HG03196 (cell line): ENCODE data around the gene SUGCT.

Experiments
- ATAC-seq: cut with Tn5 transposase; IDR thresholded peaks from one replicate; pipeline ENCODE4 v1.9.1; 2021; ENCODE audit not compliant: unreplicated experiment

Gene SUGCT

DNA sequence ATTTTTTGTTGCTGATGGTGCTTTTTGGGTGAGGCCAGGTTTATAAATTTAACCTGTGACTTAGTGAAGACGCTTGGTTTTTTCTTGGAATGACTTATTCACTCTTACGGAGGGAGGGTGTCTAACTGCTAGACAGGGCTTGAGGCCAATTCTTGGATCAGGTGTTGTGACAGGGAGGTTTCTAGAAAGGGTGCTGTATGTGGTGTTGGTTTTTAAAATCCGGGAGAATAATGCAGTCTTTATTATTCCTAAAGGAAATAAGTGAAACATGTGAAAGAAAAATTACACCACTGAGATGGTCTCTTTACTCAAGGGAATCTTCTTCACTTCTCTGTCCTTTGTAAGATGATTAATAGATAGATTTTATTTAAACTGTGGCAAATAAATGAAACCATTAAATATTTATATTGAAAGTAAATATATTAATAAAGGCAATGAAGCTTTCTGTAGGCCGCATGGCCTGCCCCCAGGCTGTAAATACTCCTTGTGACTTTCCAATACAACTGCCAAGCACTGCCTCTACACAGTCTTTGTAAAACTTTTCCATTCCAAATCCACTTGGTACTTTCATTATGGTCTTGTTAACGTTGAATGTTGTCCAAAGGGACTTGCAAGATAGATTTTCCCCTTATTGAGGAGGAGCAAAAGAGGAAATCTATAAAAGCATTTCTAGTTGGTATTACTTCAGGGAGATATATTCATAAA, 323.1 kb downstream of the SUGCT start:
- no peak for ATAC-seq

DNA sequence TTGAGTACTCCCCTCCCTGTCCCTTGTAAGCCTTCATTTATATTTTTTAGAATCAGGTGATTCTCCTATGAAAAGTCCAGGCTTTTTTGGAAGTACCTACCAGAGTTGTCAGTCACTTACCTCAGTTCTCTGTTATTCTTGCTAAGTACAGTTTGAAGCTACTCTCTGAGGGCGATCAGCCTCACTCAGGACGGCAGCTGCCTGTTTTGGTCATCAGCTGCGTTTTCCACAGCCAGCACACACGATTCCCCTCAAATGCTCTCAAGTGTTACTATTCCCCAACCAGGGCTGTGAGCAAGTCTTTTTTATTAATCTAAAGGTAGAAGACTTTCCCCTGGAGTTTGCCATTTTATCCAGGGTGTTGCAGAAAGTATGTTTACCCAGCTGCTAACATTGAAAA, 328.6 kb downstream of the SUGCT start:
- no peak for ATAC-seq

DNA sequence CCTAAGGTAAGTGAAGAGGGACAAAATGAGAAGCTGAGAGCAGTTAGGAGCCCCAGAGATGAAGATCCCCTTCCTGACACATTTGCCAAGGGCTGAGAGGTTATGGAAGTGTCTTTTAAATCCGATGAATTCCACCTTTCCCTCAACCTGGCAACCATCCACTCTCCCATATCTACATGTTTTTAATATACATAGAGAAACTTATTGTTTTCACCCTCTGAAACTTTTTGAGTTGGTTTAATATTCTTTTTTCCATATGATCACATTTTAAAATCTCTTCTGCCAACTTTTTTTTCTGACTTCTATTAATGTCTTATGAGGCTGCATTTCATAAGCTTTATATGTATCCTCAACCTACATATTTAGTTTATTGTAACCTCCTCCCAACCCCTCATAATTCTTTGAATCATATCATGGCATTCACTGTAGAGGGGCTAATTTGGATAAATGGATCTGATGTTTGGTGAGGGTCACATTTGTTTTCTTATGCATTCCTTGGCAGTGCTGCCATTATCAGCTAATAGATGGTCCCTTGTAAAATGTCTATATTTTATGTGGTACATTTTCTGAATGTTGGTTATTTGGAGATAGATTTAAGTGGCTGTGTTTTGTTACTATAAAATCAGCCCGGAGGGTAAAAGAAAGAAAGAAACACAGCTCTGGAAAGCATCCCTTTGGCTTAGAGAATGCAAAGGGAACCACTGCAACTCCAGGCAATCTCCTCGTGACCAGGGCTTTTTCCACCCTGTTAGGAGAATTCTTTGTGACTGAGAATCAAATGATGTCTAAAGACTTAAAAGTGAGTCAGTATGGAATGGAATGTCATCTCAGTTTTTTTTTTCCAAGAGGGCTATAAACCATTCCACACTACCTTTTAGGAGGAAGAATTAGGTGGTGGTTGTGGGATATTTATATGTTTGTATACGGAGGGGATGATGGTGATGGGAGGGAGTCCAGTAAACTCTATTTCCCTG, 334.4 kb downstream of the SUGCT start:
- ATAC-seq = no peak

GRCh38 chr7:40470091-40470592, 335.3 kb downstream of the SUGCT start:
- no peak for ATAC-seq

- ATAC-seq = no peak
These were observed 336.0 kb downstream of the SUGCT start for GRCh38 chr7:40470817-40471216.

DNA sequence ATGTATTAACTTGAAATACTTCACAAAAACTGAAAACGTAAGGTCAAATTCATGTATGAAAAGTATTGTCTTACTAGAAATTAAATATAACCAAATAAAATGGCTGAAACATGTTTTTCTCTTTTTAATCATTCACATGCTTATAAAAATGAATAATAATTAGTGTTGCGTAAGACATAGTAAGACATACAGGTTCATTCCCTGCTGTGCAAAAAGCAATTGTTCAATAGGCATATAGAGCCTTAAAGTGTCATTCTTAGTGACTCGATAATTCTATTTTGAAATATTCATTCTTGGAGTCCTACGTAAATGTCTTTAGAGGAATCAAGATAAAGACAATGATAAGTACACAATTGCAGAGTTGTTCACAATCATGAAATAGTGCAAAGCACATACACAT, 337.1 kb downstream of the SUGCT start:
- no peak for ATAC-seq

DNA sequence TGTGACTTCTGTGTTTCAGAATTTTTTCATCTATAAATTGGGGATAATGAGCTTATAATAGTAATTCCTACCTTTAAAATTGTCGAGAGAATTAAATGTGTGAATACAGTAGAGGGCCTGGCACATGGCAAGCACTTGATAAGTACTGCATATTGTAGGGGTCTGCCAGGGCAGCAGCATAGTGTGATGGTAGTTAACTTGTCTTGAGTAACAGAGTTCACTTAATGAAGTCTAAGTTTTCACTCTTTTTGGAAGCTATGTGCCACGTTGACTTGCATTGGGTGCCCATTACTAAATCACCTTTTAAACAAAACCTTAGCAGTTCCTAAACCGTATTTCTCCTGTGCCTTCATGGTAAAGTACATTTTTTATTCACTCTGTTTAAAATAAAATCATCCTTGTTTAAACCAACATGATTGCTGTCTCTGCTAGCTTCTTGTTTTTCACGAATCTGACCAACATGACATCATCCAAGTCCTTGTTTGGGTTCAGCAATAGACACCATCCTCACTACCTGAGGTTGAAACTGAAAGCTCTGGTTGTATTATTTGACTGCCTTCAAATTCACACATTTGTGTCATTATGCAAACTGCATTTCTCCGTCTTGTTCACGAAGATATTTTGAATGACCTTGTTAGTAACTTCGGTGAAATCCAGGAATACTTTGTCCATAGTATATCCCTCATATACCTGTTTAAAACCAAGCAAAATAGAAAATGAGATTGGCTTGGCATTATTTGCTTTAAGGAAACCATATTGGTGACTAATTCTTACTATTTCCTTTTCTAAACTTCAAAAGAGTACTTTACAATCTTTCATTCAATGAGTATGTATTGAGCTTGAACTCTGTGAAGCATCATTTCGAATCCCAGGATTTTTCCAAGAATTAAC, 340.2 kb downstream of the SUGCT start:
- peak; percentile 99 for ATAC-seq

DNA sequence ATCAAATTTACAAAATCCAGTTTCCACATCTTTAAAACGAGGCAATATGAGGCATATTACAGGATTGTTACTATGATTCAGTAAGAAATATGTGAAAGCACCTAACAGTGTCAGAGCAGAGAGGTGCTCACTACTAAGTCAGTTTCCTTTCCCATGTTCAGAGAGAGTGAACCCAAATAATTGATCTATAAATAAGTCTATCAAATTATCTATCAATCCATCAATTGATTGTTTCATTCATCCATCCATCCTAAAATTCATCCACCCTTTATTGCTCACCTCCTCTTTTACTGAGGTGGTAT, 340.8 kb downstream of the SUGCT start:
- peak; percentile 5 for ATAC-seq

DNA sequence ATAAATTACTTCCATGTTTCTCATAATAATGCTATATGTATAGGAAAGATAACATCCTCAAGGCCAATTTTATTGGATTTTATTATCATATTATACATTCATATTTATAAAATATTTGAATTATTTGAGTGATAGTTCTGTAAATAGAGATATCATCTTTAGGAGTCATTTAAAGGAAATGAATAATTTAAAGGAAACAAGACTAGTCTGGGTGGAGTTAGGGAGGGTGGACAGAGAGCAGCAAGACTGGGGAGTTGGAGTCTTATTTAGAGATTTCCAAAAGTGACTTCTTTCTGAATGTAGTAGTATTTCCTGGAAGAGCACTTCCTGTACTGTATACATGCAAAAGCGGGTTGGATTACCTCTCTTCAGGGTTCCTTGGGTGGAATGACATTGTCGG, 342.3 kb downstream of the SUGCT start:
- no peak for ATAC-seq

DNA sequence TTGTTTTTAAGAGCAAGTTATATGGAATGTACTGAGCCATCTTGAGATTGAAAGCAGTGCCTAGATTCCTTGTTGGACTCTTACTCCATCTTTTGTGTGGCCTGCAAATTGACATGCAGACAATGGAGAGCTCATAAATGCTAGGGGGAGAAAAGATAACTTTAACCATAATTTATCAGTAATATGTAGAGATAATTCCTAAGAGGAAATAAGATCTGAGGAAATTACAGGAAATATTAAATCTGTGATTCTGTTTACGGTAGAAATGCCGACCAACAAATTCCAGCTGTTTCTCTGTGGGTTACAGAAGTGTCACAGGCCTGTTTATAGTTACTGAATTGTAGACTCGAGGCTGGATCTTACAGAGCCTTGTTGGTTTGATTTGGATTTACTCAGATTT, 348.0 kb downstream of the SUGCT start:
- ATAC-seq = no peak

DNA sequence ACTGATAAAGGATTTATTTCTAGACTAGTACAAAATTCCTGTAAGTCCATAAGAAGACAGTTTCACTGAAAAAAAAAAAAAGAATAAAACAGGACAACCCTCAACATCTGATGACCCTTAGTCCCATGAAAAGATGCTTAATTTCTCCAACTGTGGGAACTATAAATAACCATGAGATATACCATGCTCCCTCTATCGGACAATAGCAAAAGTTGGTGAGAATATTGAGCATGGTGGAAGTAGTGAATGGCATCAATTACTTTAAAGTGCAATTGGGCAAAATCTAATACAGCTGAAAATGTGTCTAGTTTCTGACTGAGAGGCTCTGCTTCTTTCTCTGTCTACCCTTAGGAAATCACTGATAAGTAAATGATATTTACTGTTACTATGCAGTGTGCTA, 348.8 kb downstream of the SUGCT start:
- no peak for ATAC-seq

GRCh38 chr7:40489844-40490602, 355.2 kb downstream of the SUGCT start:
- no peak for ATAC-seq

DNA sequence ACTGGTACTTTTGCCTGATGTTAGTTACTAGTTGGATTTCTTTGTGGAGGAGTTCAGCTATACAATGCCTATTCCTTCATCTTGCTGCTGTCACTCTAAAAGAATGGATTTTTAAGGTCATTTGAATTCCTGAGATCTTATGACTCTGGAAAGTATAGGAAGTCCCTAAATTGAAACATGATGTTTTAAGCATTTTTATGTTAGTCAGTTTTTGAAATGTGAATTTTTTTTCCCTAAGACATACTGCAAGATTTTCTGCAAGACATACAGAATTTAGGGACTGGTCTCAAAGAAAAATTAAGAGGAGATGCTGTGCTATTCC, 355.8 kb downstream of the SUGCT start:
- no peak for ATAC-seq

DNA sequence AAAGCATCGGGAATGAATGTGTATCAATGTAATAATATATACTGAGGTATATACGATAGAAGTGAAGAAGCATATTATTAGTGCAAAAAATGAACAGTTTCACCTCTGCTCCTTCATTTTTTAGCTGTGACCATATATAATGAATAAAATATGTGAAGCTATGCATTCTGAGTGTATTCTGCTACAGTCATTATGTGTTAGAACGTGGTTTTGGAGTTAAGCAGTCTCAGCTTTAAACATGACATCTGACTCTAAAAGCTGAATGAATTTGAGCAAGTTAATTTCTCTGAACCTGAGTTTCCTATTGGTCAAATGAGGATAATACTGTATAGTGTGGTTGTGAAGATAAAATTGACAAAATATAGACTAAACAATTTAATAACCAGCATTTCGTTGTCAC, 358.1 kb downstream of the SUGCT start:
- ATAC-seq = no peak

GRCh38 chr7:40493609-40494051, 358.8 kb downstream of the SUGCT start:
- ATAC-seq = no peak

- ATAC-seq = no peak
These were observed 364.2 kb downstream of the SUGCT start for GRCh38 chr7:40498924-40499510.

DNA sequence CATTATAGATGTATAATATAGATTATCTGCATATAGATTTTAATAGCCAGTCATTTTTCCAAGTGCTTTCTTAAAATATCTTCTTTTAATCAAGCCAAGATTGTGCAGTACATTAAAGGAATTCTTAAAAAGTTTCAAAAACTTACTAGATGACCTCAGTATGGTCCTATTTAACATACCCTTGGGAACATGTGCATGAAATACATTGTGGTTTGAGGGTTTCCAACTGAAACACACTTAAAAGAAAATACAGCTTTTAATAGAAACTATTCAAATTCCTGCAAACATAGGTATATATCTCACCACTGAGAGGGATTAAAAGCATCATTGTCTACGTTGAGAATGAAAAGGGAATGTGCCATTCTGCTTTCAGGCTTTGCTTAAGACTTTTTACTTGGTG, 364.9 kb downstream of the SUGCT start:
- no peak for ATAC-seq

DNA sequence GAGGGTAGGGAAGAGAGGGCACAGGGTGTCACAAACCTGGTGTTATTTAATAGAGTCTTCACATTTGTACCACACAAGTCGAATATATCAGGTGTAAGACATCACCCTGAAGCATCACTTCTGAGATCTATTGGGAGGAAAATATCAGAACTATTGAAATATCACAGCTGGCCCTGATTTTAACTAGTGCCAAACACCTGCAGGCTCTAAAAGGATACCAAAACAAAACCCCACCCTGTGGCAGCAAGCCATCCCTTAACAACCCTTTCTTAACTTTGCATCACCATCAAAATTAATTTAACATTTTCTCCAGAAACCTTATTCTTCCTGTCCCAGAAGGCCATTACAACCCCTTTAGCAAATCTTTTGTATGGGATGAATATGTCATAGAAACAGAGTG, 365.4 kb downstream of the SUGCT start:
- ATAC-seq = no peak

DNA sequence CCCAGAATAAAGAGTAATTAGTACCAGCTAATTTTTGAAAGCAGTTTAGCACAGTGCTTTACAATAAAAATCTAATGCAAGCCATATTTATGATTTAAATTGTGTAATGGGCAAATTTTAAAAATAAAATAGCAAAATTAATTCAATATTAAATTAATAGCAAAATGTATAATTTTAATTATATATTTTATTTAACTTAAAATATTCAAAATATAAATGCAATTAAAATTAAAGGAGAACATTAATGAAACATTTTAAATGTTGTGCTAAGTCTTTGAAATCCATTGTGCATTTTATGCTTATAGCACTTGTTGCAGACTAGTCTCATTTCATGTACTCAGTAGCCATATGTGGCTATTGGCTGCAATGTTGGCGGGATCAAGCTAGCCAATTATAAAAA, 367.6 kb downstream of the SUGCT start:
- no peak for ATAC-seq

- ATAC-seq = no peak
These were observed 371.4 kb downstream of the SUGCT start for GRCh38 chr7:40506158-40506557.
